OCI-LY3 (cell line): ENCODE measurements around the gene CDC42EP2.
A peak's percentile ranks its signal among the peaks of the same experiment; 100 is the strongest.

Experiments
- H2AFZ ChIP-seq: fragments of 200-600, 300-600 bp; shearing (Covaris generic); 2 replicates; pipeline ENCODE4 v1.6.0; 2014; ENCODE audit warnings: antibody characterized with exemption, low read depth, low read length
- H3K27ac ChIP-seq: fragments of 200-600, 300-600 bp; sonication (generic); 2 replicates; pipeline ENCODE4 v1.5.1; 2014; ENCODE audit warnings: mild to moderate bottlenecking, low read length, moderate library complexity, mixed read lengths
- H3K27me3 ChIP-seq: fragments of 200-600, 300-600 bp; sonication (generic); 2 replicates; pipeline ENCODE4 v1.6.1; 2014; ENCODE audit warnings: low read depth, low read length, mixed read lengths
- H3K36me3 ChIP-seq: fragments of 200-600, 300-600 bp; sonication (generic); replicated peaks from 2 replicates; pipeline ENCODE3; 2014; ENCODE audit warnings: low read depth, low read length, mixed read lengths
- H3K4me1 ChIP-seq: fragments of 300-600, 200-600 bp; sonication (generic); 2 replicates; pipeline ENCODE4 v1.6.1; 2014; ENCODE audit warnings: low read length, mixed read lengths
- H3K4me2 ChIP-seq: fragments of 200-600, 300-600 bp; sonication (generic); 2 replicates; pipeline ENCODE4 v1.6.1; 2014; ENCODE audit warnings: low read length, mixed read lengths
- H3K4me3 ChIP-seq: fragments of 300-600, 200-600 bp; sonication (generic); 2 replicates; pipeline ENCODE4 v1.5.1; 2014; ENCODE audit warnings: antibody characterized with exemption, mild to moderate bottlenecking, low read length, moderate library complexity
- H3K79me2 ChIP-seq: fragments of 300-600, 200-600 bp; shearing (Covaris generic); 2 replicates; pipeline ENCODE4 v1.6.1; 2014; ENCODE audit warnings: mild to moderate bottlenecking, low read length, mixed read lengths
- H3K9ac ChIP-seq: fragments of 300-600, 200-600 bp; shearing (Covaris generic); 2 replicates; pipeline ENCODE4 v1.6.0; 2014; ENCODE audit warnings: mild to moderate bottlenecking, low read length, moderate library complexity
- H3K9me3 ChIP-seq: fragments of 200-600, 300-600 bp; shearing (Covaris generic); 2 replicates; pipeline ENCODE4 v1.6.1; 2014; ENCODE audit warnings: low read length, mixed read lengths; ENCODE audit not compliant: insufficient read depth
- H4K20me1 ChIP-seq: fragments of 200-600, 300-600 bp; sonication (generic); 2 replicates; pipeline ENCODE4 v1.6.1; 2016; ENCODE audit warnings: low read length, mixed read lengths; ENCODE audit not compliant: insufficient read depth
- EZH2phosphoT487 ChIP-seq: fragments of 200-600 bp; shearing (Covaris generic); IDR thresholded peaks from 2 replicates; pipeline ENCODE4 v1.6.1; 2018; ENCODE audit warnings: antibody characterized with exemption, mixed run types, low read depth
- TF ChIP-seq, protein P1 (sequence below): fragments of 200-600, 300-600 bp; sonication (generic); IDR thresholded peaks from 2 replicates; pipeline ENCODE4 v1.5.1; 2014; ENCODE audit warnings: antibody characterized with exemption, low read length, low read depth

Gene CDC42EP2

DNA sequence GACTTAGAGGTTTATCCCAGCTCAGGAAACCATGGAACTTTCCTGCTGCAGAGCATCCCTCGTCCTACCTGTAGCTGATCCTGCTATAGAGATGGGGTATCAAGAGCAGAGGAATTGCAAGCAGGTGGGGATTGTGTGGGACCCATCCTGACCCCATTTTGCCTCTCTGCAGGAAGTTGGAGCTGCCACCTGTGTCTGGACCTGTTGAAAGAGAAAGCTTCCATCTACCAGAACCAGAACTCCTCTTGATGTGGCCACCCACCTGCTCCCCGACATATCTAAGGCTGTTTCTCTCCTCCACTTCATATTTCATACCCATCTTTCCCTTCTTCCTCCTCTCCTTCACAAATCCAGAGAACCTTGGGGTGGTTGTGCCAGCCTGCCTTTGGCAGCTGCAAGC is 36.8 kb downstream of the CDC42EP2 start:
- Histone ChIP-seq H3K4me3 (no peak overlapping the region), H3K4me2 (no peak overlapping the region), H3K9me3 (no peaks in the 10 kb centered on the region), H2AFZ (no peak overlapping the region), H3K27me3 (0 out of 2 replicates have a peak, but pooled peaks cover 2% of the 10 kb centered on the region), H3K79me2 (no peaks in the 10 kb centered on the region), H3K9ac (no peak overlapping the region), H3K36me3 (peaks cover 37% of the 10 kb centered on the region), H3K27ac (no peak overlapping the region), H3K4me1 (peaks cover 11% of the 10 kb centered on the region), H4K20me1 (no peaks in the 10 kb centered on the region)
- TF ChIP-seq, protein P1, sequence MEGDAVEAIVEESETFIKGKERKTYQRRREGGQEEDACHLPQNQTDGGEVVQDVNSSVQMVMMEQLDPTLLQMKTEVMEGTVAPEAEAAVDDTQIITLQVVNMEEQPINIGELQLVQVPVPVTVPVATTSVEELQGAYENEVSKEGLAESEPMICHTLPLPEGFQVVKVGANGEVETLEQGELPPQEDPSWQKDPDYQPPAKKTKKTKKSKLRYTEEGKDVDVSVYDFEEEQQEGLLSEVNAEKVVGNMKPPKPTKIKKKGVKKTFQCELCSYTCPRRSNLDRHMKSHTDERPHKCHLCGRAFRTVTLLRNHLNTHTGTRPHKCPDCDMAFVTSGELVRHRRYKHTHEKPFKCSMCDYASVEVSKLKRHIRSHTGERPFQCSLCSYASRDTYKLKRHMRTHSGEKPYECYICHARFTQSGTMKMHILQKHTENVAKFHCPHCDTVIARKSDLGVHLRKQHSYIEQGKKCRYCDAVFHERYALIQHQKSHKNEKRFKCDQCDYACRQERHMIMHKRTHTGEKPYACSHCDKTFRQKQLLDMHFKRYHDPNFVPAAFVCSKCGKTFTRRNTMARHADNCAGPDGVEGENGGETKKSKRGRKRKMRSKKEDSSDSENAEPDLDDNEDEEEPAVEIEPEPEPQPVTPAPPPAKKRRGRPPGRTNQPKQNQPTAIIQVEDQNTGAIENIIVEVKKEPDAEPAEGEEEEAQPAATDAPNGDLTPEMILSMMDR: no peak
- TF ChIP-seq EZH2phosphoT487: no peak

DNA sequence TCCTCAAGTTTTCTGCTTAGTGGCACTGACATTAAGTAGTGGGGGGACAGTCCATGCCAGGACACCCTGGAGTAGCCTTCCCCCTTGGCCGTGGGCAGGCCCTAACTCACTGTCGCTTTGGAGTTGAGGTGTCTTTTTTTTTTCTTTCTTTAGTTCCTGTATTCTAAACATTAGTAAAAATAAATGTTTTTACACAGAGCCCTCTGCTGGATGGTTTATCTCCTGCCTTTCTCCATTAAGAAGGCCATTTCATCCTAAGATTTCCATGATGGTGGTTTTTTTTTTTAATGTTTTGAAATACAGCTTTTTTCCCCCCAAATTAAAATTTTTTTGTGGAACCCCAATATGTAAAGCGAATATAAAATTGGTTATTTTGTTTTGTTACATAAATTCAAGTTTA is 38.1 kb downstream of the CDC42EP2 start:
- TF ChIP-seq, protein P1: peak; percentile 43
- no peak for TF ChIP-seq EZH2phosphoT487
- no peak overlapping the region for H2AFZ ChIP-seq
- H3K27me3 ChIP-seq: peaks cover 10% of the 10 kb centered on the region; the same call in 1 of the 2 replicates
- no peak overlapping the region for H3K4me2 ChIP-seq
- H3K9me3 ChIP-seq: no peaks in the 10 kb centered on the region
- no peak overlapping the region for H3K9ac ChIP-seq
- no peak overlapping the region for H3K4me3 ChIP-seq
- H4K20me1 ChIP-seq: no peaks in the 10 kb centered on the region
- peaks cover 11% of the 10 kb centered on the region for H3K4me1 ChIP-seq
- H3K27ac ChIP-seq: no peak overlapping the region
- no peaks in the 10 kb centered on the region for H3K79me2 ChIP-seq
- H3K36me3 ChIP-seq: peaks cover 34% of the 10 kb centered on the region

DNA sequence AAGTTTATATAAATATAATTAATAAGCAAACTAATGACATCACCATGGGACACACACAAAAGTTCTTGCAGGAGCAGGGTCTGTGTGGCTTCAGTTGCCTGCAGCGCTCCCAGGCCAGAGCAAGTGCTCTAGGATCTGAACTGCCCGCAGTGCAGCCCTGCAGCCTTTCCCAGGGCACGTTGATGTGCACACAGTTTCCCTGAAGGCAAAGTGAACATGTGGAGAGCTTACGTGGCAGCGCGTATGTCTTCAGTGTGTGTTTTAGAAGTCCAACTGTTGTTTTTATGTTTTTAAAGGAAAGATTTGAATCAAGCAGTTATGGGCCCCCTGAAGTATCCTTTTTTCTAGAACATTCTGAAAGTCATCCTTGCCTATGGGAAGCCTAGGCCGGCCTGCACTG is 38.7 kb downstream of the CDC42EP2 start:
- TF ChIP-seq, protein P1: no peak
- TF ChIP-seq EZH2phosphoT487: no peak
- Histone ChIP-seq H3K27me3 (peaks cover 10% of the 10 kb centered on the region; the same call in 1 of the 2 replicates), H3K4me3 (no peak overlapping the region), H4K20me1 (no peaks in the 10 kb centered on the region), H3K9me3 (no peaks in the 10 kb centered on the region), H3K27ac (no peak overlapping the region), H3K79me2 (no peaks in the 10 kb centered on the region), H3K4me1 (peaks cover 11% of the 10 kb centered on the region), H3K36me3 (peaks cover 31% of the 10 kb centered on the region), H3K9ac (no peak overlapping the region), H3K4me2 (no peak overlapping the region), H2AFZ (no peak overlapping the region)

DNA sequence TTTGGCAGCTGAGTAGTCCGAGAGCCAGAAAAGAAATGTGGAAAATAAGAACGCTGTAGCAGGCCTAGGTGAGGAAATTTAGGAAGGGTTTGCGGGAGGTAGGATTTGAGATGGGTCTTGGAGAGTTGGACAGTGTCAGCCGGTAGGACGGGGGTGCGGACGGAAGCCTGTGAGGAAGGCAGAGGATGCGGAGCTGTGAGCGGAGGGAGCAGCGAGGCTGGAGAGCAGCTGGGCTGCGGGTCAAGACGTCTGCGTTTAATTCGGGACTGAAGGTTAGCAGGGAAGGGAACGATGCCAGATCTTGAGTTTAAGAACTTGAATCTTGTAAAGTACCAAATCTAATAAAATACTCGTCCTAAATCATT is 39.2 kb downstream of the CDC42EP2 start:
- H3K4me1 ChIP-seq: peaks cover 11% of the 10 kb centered on the region
- no peaks in the 10 kb centered on the region for H3K79me2 ChIP-seq
- H3K4me3 ChIP-seq: peak overlapping the region; percentile 79
- H4K20me1 ChIP-seq: no peaks in the 10 kb centered on the region
- peaks cover 10% of the 10 kb centered on the region; the same call in 1 of the 2 replicates for H3K27me3 ChIP-seq
- no peak overlapping the region for H2AFZ ChIP-seq
- peak overlapping the region; percentile 95 for H3K4me2 ChIP-seq
- peaks cover 26% of the 10 kb centered on the region for H3K36me3 ChIP-seq
- peak overlapping the region; percentile 45; the same call in 1 of the 2 replicates for H3K9ac ChIP-seq
- no peaks in the 10 kb centered on the region for H3K9me3 ChIP-seq
- TF ChIP-seq, protein P1: no peak
- TF ChIP-seq EZH2phosphoT487: no peak
- no peak overlapping the region for H3K27ac ChIP-seq
